HG02943 (cell line): ENCODE measurements around the gene UBE2L3.
"Not testable (repeated sequence)": the region's sequence is repeated elsewhere in the genome, so short reads cannot be mapped to it uniquely, and the experiment has no call there.

ENCODE experiments used
- ATAC-seq: cut with Tn5 transposase; IDR thresholded peaks from one replicate; pipeline ENCODE4 v1.9.1; 2021; ENCODE audit warnings: mild to moderate bottlenecking, low read depth, moderate library complexity; ENCODE audit not compliant: unreplicated experiment

The UBE2L3 gene

GRCh38 chr22:21570398-21570797 lies 2.9 kb downstream of the UBE2L3 start:
- ATAC-seq = no peak

DNA sequence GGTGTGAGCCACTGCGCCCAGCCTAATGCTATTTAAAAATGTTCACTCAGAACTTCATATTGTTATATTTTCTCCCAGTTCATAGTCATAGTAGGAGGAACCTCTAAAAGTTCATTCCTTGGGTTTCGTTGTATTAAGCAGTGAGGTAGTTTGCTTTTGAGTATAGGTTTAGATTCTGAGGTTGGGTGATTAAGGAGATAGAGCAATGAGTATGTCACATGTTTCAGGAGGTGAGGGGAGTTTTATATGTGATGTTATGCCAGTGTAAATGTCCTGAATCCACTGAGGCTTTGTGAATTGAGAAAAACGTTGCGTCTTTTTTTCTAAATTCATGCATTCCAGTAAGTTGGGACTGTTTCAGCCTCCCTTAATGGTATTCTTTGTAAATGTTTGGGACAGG lies 4.2 kb downstream of the UBE2L3 start:
- ATAC-seq = no peak

DNA sequence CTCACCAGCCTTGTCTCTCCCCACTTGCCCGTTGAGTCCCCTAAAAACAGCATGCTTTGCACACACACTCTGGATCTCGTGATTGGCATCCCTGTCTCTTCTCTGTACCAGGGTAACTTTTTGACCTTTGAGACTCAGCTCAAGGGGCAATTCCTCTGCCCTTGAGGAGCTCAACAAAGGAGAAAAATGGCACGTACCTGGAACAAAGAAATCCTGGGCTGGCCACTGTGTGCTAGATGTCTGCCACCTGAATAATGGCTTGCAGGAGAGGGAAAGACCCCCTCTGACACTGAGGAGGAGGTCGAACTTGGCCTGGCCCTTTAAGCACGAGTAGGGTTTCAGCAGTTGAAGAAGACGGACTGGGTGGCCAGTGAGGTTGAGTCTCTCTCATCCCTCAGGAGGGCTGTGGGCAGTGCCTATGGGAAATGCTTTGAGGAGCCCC lies 5.8 kb downstream of the UBE2L3 start:
- ATAC-seq = no peak

DNA sequence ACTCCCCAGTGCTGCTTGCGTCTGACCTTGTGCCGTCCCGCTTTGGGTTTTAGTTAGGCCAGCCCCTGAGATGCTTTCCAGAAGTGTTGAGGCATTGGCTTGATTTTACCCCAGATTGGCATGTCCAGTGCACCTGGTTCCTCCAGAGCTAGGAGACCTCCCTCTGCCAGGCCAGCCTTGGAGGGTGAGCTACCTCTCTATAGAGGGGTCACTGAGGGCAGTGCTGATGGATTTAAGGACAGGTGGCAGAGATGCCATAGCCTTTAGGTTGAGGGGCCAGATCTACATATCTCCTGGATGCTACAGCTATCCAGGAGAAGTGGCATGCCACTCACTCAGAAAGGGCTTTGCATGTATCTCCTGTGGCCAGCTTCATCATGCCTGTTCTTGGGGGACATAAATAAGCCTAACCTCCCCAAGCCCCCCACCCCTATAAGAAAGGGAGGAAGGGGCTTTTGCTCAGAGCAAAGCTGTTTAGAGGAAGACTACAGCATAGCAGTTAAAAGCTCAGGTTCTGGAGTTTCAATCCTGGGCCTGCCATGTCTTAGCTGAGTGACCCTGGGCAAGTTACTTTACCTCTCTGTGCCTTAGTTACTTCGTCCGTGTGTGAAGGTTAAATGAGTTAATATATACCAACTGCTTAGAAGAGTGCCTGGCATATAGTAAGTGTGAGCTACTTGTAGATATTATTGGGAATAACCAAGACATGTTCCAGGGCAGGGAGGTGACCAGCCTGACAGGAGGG lies 6.4 kb downstream of the UBE2L3 start:
- no peak for ATAC-seq

GRCh38 chr22:21579474-21579851 lies 11.9 kb downstream of the UBE2L3 start:
- ATAC-seq = no peak

DNA sequence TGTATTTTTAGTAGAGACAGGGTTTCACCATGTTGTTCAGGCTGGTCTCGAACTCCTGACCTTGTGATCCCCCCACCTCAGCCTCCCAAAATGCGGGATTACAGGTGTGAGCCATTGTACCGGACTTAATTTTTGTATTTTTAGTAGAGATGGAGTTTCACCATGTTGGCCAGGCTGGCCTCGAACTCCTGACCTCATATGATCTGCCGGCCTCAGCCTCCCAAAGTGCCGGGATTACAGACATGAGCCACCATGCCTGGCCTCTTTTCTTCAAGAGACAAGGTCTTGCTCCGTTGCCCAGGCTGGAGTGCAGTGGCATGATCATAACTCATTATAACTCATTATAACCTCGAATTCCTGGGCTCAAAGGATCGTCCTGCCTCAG lies 13.1 kb downstream of the UBE2L3 start:
- ATAC-seq = not testable (repeated sequence)

DNA sequence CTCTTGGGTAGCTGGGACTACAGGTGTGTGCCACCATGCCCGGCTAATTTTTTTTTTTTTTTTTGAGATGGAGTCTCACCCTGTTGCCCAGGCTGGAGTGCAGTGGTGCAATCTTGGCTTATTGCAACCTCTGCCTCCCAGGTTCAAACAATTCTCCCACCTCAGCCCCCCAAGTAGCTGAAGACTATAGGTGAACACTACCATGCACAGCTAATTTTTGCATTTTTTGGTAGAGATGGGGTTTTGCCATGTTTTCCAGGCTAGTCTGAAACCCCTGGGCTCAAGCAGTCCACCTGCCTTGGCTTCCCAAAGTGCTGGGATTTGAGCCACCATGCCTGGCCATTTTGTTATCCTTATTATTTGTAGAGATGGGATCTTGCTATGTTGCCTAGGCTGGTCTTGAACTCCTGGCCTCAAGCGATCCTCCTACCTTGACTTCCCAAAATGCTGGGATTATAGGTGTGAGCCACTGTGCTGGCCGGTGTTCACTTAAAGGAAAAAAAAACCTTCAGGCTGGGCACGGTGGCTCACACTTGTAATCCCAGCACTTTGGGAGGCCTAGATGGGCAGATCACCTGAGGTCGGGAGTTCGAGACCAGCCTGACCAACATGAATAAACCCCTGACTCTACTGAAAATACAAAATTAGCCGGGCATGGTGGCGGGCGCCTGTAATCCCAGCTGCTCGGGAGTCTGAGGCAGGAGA lies 13.6 kb downstream of the UBE2L3 start:
- ATAC-seq = not testable (repeated sequence)

- ATAC-seq = no peak
Measured at GRCh38 chr22:21582801-21583740, 15.6 kb downstream of the UBE2L3 start.

DNA sequence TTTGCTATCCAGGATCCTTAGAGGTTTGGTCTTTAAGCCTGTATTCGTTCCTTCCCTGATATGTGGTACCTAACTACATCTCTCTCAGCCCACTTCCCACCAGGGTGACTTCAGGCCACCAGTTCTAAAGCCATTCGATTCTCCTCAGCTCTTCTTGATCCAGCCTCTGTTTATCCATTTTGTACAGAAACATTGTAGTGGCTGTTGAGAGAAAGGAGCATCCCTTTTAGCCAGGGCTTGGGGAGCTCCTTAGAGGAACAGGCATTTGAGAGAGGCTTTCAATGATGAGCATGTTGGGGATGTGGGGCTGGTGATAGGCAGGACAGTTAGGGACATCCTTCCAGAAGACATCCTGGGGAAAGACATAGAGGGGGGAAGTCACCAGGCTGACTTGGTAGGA lies 17.9 kb downstream of the UBE2L3 start:
- no peak for ATAC-seq

GRCh38 chr22:21587803-21588611 lies 20.5 kb downstream of the UBE2L3 start:
- ATAC-seq = peak; percentile 70

- no peak for ATAC-seq
Measured at GRCh38 chr22:21589396-21589795, 21.9 kb downstream of the UBE2L3 start.

- no peak for ATAC-seq
Measured at GRCh38 chr22:21590809-21591641, 23.5 kb downstream of the UBE2L3 start.

DNA sequence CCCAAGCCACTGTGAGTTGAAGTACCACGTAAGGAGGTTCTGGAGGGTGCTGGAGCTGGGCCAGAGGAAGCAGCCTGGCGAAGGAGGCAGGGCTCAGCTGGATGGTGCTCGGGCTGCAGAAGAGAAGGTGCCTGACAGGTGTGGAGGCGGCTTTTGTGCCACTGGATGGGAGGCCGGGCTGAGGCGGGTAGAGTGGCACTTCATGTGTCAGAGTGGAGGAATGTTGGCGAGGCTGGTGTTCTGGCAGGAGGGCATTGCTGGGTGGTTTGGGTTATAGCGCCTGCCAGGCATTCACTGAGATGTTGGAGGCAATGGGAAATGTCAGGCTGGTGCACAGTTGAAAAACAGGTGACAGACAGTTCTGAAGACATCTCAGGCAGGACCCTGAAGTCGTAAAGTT lies 24.2 kb downstream of the UBE2L3 start:
- no peak for ATAC-seq

GRCh38 chr22:21592422-21592821 lies 24.9 kb downstream of the UBE2L3 start:
- ATAC-seq = no peak

DNA sequence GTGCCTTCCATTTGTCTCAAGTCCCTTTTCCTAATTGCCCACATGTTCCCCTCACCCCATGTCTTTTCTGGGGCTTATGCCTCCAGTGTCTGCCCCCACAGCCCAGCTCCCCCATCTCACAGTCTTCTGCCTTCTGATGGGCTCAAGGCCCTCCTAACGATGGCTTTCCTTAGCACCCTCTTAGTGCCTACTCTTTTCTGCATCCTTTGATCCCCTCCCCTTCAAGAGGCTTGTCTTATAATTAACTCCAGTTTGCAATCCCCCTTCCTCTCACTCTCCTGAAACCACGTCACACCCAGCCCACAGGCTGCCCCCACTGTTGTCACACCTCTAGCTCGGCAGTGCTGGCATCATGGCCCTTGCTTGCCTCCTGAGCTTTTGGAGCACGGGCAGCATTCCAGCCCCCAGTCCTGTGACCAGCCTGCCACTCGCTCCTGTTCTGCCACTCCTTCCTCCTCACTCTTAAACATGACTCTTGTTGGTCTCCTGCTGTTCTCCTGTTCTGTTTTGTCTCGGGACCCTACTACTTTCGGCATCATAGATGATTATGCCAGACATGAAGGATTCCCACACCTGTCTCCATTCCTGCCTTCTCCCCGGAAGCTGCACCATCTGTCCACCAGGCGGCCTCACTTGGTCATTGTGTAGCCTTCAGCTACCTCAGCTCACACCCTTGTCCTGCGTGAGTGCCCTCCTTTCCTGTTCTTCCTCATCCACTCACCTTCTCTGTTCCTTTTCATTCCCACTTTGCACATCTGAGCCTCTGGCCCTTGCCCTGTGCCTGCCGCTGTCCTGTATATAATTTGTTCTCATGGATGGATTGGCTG lies 26.1 kb downstream of the UBE2L3 start:
- no peak for ATAC-seq

- no peak for ATAC-seq
Measured at GRCh38 chr22:21594865-21595452, 27.4 kb downstream of the UBE2L3 start.

GRCh38 chr22:21596356-21597135 lies 29.0 kb downstream of the UBE2L3 start:
- ATAC-seq = not testable (repeated sequence)
